ENCODE measurements around the gene IGFLR1.
A peak's percentile ranks its signal among the peaks of the same experiment; 100 is the strongest.

Gene IGFLR1

GRCh38 chr19:35755550-35756376 lies 13.5 kb upstream of the IGFLR1 start:
- DNase-seq: no peak

GRCh38 chr19:35755131-35755549 lies 12.9 kb upstream of the IGFLR1 start:
- no peak for DNase-seq

GRCh38 chr19:35754370-35755130 lies 12.3 kb upstream of the IGFLR1 start:
- no peak for DNase-seq

GRCh38 chr19:35753634-35754369 lies 11.6 kb upstream of the IGFLR1 start:
- DNase-seq: no peak

GRCh38 chr19:35752746-35753350 lies 10.6 kb upstream of the IGFLR1 start:
- DNase-seq: no peak

- no peak for DNase-seq
Measured at GRCh38 chr19:35751839-35752745, 9.8 kb upstream of the IGFLR1 start.

GRCh38 chr19:35750167-35750566 lies 7.9 kb upstream of the IGFLR1 start:
- DNase-seq: no peak

- peak; percentile 99 to 100 for DNase-seq
Measured at GRCh38 chr19:35748106-35749020, 6.1 kb upstream of the IGFLR1 start, which contains the start of gene LIN37. Gene LIN37 (plus strand): TSS chr19:35748576. CDS start chr19:35748725, 149 bp downstream.

- no peak for DNase-seq
Measured at GRCh38 chr19:35746531-35746930, 4.3 kb upstream of the IGFLR1 start.

- no peak for DNase-seq
Measured at GRCh38 chr19:35746087-35746462, 3.8 kb upstream of the IGFLR1 start.

GRCh38 chr19:35745328-35746086 lies 3.3 kb upstream of the IGFLR1 start, which contains the start of the genes PSENEN and U2AF1L4:
Gene PSENEN (plus strand): TSS chr19:35745651. CDS start chr19:35745931, 280 bp downstream.
Gene U2AF1L4 (minus strand): TSS chr19:35745418. CDS start chr19:35745391, 27 bp downstream.
- DNase-seq: peak; percentile 99 to 100

GRCh38 chr19:35744430-35745327 lies 2.4 kb upstream of the IGFLR1 start:
- DNase-seq: peak; percentile 91 to 97

GRCh38 chr19:35743640-35744429 lies 1.6 kb upstream of the IGFLR1 start:
- no peak for DNase-seq

- DNase-seq: no peak
Measured at GRCh38 chr19:35741203-35741515, 1.1 kb downstream of the IGFLR1 start.

GRCh38 chr19:35740423-35741202 lies 1.6 kb downstream of the IGFLR1 start:
- peak; percentile 96 to 98 for DNase-seq

GRCh38 chr19:35740108-35740422 lies 2.2 kb downstream of the IGFLR1 start:
- no peak for DNase-seq
